Tongue (tissue), 2 donors: Measurements from ENCODE around the gene TCHP. TPM values are rescaled to one million over a fixed set of nuclear protein-coding genes. Genes with fewer than 3 reads are reported as not detected.

Source experiments
- DNase-seq: peaks from one replicate; pipeline ENCODE4 v3.0.0-alpha.2; 2015
- total RNA-seq: library from RNA; depleted of rRNA; stranded (reverse); fragments of >200 nt; gene quantifications from one replicate; pipeline ENCODE4 v1.2.3, GENCODE V29; 2014

Gene TCHP
- total RNA-seq, 1 donor from 2014 or later = 9.7 TPM

DNA sequence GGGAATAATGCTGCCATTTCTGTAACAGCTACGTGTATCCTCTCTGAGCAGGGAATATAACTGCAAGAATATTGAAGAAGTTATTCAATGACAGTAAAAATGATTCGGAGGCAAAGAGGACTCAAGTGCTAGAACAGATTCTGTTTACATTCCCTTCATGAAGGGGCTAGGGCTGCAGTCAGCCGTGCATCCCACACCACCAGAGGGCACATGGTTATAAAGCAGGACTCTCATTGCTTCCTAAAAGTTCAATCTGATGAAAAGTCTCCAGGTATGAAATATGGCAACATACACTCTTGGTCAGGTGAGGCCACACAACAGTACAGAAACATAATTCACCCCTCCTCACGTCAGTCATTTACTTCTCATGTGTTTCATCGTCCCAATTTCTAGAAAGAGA lies 34.0 kb downstream of the TCHP start:
- peak; percentile 37 for DNase-seq

- DNase-seq = no peak
Measured at GRCh38 chr12:109937371-109937770, 37.3 kb downstream of the TCHP start.

- DNase-seq = no peak
Measured at GRCh38 chr12:109938947-109939346, 38.9 kb downstream of the TCHP start.

DNA sequence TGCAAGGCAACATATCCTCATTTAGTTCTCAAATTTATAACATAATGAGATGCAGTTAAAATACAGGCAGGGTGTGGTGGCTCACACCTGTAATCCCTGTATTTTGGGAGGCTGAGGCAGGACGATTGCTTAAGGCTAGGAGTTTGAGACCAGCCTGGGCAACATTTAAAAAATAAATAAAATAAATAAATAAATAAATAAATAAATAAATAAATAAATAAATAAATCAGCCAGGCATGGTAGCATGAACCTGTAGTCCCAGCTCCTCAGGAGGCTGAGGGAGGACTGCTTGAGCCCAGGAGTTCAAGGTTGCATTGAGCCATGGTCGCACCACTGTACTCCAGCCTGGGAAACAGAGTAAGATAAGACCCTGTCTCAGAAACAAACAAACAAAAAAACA lies 39.4 kb downstream of the TCHP start:
- DNase-seq = no peak

GRCh38 chr12:109940339-109940923 lies 40.4 kb downstream of the TCHP start:
- DNase-seq = no peak

GRCh38 chr12:109943811-109944210 lies 43.7 kb downstream of the TCHP start:
- no peak for DNase-seq

DNA sequence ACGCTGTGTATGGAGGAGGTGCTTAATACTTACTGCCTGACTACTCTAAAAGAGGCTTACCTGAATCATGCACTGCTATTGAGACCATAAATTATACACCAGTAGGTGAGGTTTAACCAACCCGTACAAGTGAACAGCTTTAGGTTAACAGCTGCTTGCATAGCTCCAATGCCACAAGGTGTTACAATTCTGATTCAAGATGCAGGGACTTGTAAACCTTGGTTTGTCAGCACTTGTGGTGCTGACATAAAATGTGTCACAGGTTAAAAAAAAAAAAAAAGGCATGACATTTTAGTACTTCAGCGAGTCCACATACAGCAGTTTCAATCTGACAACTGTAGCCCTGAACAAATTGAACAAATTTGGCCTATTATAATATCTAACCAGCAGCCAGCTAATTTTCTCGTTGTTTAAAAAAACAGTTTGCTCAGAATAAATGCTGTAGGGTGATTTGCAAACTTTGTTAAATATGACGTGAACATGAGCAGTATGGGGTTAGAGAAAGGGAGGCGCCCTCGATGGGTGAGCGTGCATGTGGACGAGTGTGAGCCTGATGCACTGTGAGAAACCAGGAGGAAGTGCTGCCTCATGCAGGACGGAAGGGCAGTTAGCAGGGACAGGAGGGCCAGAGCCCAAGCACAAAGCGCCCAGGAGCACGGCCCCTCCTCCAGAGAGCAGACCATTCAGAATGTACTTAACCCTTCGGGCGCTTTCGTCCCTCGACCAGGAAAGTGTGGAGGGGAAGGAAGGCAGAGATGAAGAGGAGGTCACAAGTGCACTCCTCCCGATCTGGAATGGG lies 44.7 kb downstream of the TCHP start:
- DNase-seq = peak; percentile 62

DNA sequence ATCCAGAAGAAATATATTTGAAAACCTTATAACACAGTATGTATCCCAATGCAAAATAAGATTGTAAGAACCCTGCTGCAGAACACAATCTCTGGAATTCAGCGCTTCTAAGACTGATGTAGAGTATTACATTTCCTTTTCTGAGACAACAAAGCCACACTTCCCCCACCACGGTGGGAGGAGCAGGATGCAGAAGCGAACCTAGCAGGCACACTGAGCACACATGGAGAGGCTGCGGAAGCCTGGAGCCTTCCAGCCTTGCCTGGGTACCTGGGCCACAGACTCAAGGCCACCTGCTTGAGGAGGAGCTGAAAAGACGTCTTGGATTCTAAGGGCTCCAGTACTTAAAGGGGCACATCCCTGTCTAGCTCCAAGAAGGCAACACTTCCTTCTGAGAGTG lies 46.4 kb downstream of the TCHP start:
- DNase-seq = peak; percentile 58

GRCh38 chr12:109946913-109947312 lies 46.8 kb downstream of the TCHP start:
- no peak for DNase-seq

GRCh38 chr12:109947521-109947920 lies 47.4 kb downstream of the TCHP start:
- DNase-seq = peak; percentile 30

GRCh38 chr12:109948368-109948767 lies 48.3 kb downstream of the TCHP start:
- DNase-seq = peak; percentile 93

DNA sequence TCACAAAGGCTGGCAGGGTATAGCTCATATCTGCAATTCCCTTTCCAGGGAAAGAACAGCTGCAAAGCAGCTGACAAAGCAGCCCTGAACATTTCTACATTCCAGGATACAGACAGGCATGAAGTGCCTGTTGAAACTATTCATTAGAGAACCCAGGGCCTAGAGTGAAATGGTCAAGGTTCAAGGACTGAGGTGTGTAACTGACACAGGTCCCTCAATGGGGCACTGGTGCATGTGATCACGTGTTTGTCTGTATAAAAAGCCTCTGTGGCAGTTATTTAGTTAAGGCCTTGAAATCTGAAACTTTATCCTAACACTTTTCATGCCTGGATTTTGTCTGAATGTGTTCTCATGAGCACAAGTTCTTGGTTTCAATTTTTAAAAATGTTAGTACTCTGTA lies 49.0 kb downstream of the TCHP start:
- peak; percentile 94 for DNase-seq

DNA sequence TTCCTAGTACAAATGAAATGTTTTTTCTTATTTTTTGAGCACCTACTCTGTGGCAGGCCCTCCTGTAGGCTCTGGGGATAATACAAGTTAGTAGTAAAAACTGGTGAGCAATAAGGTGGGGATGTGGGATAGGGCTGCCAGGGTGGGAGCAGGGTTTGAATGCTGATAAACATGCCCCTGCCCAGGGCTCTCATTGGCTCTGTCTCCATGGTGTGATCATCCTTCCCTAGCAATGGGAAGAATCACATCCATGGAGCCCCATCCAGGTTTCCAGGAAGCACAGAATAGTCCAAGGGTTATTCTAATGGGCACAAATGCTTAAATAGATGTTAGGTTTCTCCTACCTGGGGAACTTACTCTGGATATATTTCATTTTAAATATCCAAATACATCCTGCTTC lies 50.6 kb downstream of the TCHP start:
- no peak for DNase-seq

GRCh38 chr12:109951136-109951535 lies 51.1 kb downstream of the TCHP start:
- no peak for DNase-seq

DNA sequence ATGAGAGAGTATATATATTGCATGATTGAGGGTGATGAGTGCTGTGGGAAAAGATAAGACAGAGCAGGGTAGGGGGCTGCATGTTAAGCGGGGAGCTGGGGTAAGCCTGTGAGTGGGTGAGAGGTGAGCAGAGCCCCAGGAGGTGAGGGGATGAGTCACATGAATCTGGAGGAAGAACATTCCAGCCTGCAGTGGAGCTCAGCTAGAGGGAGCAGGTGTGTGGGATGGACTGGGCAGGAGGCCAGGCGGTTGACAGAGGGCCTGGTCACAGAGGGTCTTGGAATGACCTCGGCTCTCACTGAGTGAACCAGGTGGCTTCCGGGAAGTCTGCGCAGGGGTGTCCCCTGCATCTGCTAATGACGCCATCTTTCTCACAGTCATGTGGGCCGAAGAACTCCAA lies 51.7 kb downstream of the TCHP start:
- DNase-seq = peak; percentile 86

DNA sequence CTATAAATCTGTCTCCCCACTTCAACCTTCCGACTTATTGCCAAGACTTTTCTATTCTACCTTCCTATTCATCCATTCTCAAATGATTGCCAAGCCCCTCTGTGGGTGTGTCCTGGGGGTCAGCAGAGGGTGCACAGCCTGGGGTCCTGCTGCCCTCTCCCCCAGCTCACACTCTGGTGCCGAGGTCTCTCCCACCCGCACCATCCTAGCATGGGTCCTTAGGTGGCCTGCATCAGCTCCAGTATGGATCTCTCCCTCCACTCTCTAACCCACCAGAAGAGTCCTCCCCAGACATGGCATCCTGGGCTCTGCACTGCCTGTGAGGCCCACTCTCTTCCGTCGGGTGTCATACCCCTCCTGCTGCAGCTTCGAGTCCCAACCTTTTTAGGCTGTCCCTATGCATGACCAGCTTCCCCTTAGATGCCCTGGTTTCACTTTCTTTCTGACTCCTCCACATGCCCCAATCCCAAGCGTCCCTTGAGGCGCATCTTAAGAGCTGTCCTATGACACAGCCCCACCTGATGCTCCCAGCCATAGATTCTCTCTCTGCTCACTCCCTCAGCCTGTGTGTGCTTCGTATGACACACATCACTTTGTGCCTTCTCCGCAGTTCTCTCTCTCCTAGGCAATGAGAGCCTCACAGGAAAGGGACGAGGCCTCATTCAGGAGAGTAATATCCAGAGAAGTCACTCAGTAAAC lies 52.2 kb downstream of the TCHP start:
- DNase-seq = no peak

DNA sequence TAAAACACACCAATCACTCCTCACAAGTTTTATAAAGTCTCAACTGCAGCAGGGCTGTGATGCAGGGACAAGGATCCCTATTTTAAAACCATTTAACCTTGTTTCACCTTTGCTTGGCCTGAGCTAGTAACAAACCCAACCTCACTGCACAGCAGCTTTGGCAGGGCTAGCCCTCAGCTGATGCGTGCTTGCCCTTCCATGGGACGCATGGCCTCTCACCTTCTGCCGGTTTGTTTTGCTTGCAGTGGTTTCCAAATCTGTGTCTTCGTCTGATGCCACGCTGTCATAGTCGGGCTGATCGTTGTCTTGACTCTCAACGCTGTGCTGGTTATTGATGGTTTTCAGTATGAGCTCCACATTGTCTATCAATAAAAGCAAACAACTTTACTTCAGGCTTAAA lies 52.8 kb downstream of the TCHP start:
- DNase-seq = no peak

- no peak for DNase-seq
Measured at GRCh38 chr12:109953656-109954055, 53.6 kb downstream of the TCHP start.

DNA sequence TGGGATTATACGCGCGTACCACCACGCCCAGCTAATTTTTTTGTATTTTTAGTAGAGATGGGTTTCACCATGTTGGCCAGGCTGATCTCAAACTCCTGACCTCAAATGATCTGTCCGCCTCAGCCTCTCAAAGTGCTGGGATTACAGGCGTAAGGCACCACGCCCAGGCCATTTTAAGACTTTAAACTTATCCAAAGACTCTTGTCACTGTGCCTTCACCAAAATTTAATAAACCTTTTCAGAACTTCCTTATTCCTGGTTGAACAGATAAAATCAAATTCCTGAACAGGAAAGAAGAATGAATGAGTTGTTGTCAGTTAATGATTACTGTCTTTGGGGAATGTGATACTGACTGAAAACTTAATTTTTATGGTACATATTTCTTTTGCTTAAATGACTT lies 58.3 kb downstream of the TCHP start:
- DNase-seq = no peak

DNA sequence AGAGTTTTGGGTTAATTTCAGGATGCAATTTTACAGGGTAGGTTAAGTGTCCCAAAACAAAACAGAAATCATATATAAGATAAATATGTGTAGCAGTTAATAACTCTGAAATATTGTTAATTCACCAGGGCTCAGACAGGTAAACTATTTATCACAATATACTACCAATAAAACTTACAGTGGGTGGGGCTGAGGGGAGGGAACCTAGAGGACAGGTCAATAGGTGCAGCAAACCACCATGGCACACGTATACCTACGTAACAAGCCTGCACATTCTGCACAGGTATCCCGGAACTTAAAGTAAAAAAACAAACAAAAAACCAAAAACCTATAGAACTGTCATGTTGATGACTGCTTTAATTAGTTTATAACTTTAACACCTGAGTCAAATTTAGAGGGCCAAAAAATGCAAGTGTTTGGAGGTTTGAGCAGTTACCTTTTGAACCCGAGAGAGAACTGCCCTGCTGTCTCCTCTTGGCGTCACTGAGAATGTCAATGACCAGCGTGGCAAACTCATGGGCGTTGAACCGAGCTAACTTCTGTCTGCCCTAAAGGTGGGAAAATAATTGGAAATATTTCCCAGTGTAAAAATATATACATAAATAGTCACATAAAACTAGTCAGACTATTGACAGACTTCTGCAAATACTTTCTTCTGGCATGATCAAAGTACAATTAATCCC lies 59.5 kb downstream of the TCHP start:
- no peak for DNase-seq

DNA sequence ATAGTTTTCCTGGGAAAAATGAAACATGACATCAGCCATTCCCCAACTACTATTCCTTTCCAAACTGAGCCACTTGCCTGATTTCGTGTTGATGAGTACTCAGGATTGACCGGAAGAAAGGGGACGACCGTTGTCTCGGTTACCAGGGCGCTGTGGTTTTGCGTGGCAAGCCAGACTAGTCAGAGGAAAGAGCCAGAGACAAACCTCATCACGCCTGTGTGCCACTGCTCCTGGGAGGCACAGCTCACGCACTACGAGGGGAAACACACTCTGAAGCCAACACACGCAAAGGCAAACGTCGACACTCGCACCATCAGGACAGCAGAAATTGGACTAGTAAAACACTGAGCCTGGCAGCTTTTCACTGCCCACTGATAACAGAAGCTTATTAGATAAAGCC lies 61.1 kb downstream of the TCHP start:
- no peak for DNase-seq

DNA sequence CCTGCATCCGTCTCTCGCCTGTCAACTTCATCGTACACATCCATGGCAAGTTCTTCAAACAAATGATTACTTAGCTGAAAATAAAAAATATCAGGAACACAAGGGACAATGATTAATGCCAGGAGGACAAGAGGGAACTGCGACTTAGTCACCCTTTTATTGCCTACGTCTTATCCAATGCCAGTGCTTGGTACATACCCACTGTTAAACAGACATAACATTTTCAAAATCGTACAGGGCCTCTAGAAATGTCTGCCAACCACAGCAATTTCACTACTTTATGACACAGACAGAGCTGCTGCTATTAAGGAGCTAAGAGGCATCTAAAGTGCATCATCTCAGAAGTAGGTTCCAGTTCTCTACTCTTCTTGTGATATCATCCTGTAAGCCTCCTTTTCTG lies 61.5 kb downstream of the TCHP start:
- DNase-seq = no peak

DNA sequence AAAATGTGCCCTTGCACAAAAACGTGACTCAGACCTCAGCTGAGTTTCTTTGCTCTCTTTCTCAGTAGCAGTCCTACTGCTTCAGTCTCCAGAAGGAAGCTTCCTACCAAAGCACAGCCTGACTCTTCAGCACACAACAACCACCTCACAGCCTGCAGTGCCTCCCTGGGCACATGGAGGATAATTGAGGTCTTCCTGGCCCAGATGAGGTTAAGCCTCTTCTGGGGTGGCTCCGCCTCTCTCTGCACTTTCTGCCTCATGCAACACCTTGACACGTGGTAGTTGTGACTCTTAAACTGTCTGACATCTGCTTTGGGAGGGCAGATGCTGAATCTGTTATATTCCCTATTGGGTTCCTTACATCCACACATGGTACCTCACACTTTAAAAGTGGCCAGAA lies 62.3 kb downstream of the TCHP start:
- no peak for DNase-seq
